Breast epithelium (tissue), 4 donors: ENCODE data around the gene MAP7. TPM values are rescaled to one million over a fixed set of nuclear protein-coding genes. Genes with fewer than 3 reads are reported as not detected.

Source experiments
- DNase-seq, 2 donors: peaks; one replicate each; pipeline ENCODE4 v3.0.0-alpha.2; 2019; ENCODE audit warnings: low spot score in 2 of 2
- H3K27ac ChIP-seq, 2 donors: fragments of 200-600 bp; sonication (generic) in 1 of 2; one replicate each; pipeline ENCODE4 v1.5.1; 2016 to 2019; ENCODE audit warnings: mild to moderate bottlenecking in 1 of 2
- H3K27me3 ChIP-seq, 2 donors: fragments of 200-600 bp; sonication (generic) in 1 of 2; one replicate each; pipeline versions ENCODE4 v1.5.1 to v1.6.0; 2017 to 2019; ENCODE audit warnings: control low read depth in 1 of 2, mild to moderate bottlenecking in 1 of 2
- H3K36me3 ChIP-seq: fragments of 200-600 bp; one replicate; pipeline ENCODE4 v1.5.1; 2019
- H3K4me1 ChIP-seq, 2 donors: fragments of 200-600 bp; sonication (generic); one replicate each; pipeline ENCODE4 v1.5.1; 2016 to 2019; ENCODE audit warnings: control low read depth in 1 of 2
- H3K4me3 ChIP-seq, 3 donors: fragments of 200-600 bp; sonication (generic); 1 replicate in 2 of 3; 2 replicates in 1 of 3; pipeline ENCODE4 v1.5.1; 2016 to 2019; ENCODE audit warnings: mild to moderate bottlenecking in 3 of 3, moderate library complexity in 2 of 3
- H3K9me3 ChIP-seq, 2 donors: fragments of 200-600 bp; sonication (generic) in 1 of 2; one replicate each; pipeline ENCODE4 v1.5.1; 2016 to 2019; ENCODE audit warnings: control low read depth in 1 of 2
- POLR2A ChIP-seq: fragments of 450-650 bp; IDR thresholded peaks from one replicate; pipeline ENCODE4 v1.6.1; 2016; ENCODE audit warnings: antibody characterized with exemption, mild to moderate bottlenecking, moderate library complexity
- POLR2AphosphoS5 ChIP-seq, 3 donors: sonication (generic); formaldehyde crosslinking; IDR thresholded peaks; one replicate each; pipeline ENCODE4 v1.6.1; 2017; ENCODE audit warnings: antibody characterized with exemption in 3 of 3
- intact Hi-C: fragments of 100-400 bp; cut with DNase I; formaldehyde crosslinking; loops from one replicate; pipeline ENCODE4 v1.15.1; 2023; ENCODE audit warnings: low total_unique reads
- total RNA-seq, 3 donors: library from RNA; depleted of rRNA; stranded (reverse); fragments of >200 nt; gene quantifications; one replicate each; pipeline ENCODE4 v1.1.0, GENCODE V29; 2016
- TF ChIP-seq, protein P1 (sequence below), 3 donors: fragments of 450-650 bp; IDR thresholded peaks; one replicate each; pipeline ENCODE4 v1.5.1; 2016 to 2017; ENCODE audit warnings: antibody characterized with exemption in 3 of 3, mild to moderate bottlenecking in 3 of 3, moderate library complexity in 3 of 3

The MAP7 gene
- total RNA-seq = 10 to 100 TPM; 14.2 to 42.4 (median 16.4) TPM

DNA sequence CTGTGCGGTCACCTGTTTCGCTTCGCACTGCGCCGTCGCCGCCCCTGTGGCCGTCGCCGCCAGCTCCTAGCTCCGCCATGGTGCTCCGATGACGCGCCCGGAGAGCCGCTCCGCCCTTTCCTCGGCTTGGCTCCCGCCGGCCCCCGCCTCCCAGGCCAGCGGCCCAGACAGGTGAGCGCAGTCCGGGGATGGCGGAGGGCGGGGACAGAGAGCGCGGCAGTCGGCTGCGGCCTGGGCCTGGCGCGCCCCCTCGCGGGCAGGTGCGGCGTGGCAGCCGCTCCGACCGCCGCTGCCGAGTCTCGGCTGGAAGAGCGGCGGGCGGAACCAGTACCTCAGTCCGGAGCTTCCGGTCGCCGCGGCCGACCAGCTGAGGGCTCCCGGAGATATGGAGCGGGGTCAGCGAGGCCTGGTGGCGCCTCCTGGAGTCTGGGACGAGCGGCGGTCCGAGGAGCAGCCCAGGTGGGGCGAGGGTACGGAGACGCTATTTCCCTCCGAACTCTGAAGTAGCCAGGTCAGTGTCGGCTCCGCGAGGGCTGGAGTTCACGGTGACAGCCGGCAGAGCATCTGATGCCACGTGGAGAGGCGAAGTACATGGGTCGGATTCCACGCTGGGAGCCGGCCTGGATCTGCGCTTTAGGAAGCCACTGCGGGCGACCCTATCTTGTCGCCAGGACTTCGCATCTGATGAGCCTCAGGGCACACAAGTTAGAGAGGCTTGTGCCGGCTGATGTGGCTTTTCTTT is at the start of gene MAP7:
TSS of gene MAP7 (minus strand) at position 93 of the 742 bp plus-strand sequence. CDS start at position 79, 14 bp downstream.
- Histone ChIP-seq H3K27me3 (no peaks in the 10 kb centered on the region), H3K4me1 (peaks cover 0 to 4% of the 10 kb centered on the region in 2 donors), H3K4me3 (peak within 1 kb of the TSS; percentile 70 to 81 (median 76)), H3K36me3 (no peaks in the 10 kb centered on the region), H3K9me3 (no peaks in the 10 kb centered on the region), H3K27ac (peak within 1 kb of the TSS; percentile 94 to 95)
- DNase-seq = peak; percentile 87 to 89
- intact Hi-C loops = no loop called here
- peak in 1 of 3 donors; percentile 81 for TF ChIP-seq POLR2AphosphoS5 (IDR thresholded peaks at IDR 0.05)
- TF ChIP-seq, protein P1, sequence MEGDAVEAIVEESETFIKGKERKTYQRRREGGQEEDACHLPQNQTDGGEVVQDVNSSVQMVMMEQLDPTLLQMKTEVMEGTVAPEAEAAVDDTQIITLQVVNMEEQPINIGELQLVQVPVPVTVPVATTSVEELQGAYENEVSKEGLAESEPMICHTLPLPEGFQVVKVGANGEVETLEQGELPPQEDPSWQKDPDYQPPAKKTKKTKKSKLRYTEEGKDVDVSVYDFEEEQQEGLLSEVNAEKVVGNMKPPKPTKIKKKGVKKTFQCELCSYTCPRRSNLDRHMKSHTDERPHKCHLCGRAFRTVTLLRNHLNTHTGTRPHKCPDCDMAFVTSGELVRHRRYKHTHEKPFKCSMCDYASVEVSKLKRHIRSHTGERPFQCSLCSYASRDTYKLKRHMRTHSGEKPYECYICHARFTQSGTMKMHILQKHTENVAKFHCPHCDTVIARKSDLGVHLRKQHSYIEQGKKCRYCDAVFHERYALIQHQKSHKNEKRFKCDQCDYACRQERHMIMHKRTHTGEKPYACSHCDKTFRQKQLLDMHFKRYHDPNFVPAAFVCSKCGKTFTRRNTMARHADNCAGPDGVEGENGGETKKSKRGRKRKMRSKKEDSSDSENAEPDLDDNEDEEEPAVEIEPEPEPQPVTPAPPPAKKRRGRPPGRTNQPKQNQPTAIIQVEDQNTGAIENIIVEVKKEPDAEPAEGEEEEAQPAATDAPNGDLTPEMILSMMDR (IDR thresholded peaks at IDR 0.05) = peak; percentile 57 to 90 (median 58)
- no peak for TF ChIP-seq POLR2A

DNA sequence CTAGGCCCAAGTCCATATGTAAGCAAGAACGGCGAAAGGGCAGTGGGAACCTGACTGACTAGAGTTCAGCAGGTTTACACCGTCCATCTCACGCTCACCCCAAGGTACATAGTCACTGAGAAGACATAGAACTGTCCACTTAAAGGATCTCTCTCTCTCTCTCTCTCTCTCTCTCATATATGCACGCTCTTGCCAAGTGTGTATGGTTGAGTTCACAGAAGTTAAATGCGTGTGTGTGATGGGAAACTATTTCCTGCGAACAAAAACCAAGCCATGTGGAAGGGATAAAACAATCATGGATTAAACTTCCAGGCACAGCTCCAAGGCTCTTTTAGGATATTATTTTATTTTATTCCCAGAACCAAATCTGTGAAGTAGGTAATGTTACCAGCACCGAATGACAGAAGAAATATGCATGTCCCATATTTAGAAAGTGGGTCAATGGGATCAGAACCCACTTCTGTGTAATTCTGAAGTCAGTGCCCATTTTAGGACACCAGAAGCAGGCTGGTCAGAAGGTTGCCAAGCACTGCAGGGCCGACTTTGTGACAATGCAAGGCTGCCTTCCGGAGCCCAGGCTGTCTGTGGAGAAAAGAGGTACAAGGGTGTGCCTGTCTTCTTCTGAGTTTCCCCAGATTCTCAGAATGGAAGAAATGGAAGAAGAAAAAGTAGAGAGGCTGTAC is 49.2 kb upstream of the MAP7 start:
- no peaks in the 10 kb centered on the region for H3K36me3 ChIP-seq
- H3K4me1 ChIP-seq = no peaks in the 10 kb centered on the region
- no peaks in the 10 kb centered on the region for H3K27me3 ChIP-seq
- DNase-seq = no peak
- TF ChIP-seq POLR2AphosphoS5 (IDR thresholded peaks at IDR 0.05) = no peak
- TF ChIP-seq, protein P1 (IDR thresholded peaks at IDR 0.05) = no peak
- no peak for TF ChIP-seq POLR2A
- intact Hi-C loops = no loop called here
- no peaks in the 10 kb centered on the region for H3K9me3 ChIP-seq
- H3K4me3 ChIP-seq = no peak overlapping the region
- no peak overlapping the region for H3K27ac ChIP-seq

DNA sequence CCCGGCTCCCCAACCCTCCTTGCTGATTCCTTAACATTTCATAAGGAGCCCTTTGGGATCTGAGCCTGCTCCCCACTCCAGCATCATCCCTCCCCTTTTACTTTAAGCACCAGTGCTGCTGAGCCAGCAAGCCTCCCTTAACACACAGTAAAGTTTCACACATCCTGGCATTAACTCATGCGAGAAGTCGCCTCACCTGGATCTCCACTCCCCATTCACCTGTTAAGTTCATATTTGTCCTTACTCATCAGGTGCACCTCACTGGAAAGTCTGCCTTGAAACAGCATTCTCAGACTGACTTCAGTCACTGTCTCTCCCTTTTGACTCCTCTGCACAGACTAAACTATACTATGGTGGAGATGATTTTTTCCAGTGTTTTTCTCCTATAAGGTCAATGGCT is 47.8 kb upstream of the MAP7 start:
- no peaks in the 10 kb centered on the region for H3K36me3 ChIP-seq
- H3K4me3 ChIP-seq = no peak overlapping the region
- no peaks in the 10 kb centered on the region for H3K27me3 ChIP-seq
- no peaks in the 10 kb centered on the region for H3K4me1 ChIP-seq
- TF ChIP-seq POLR2AphosphoS5 (IDR thresholded peaks at IDR 0.05) = no peak
- intact Hi-C loops = no loop called here
- DNase-seq = no peak
- H3K27ac ChIP-seq = no peak overlapping the region
- H3K9me3 ChIP-seq = no peaks in the 10 kb centered on the region

DNA sequence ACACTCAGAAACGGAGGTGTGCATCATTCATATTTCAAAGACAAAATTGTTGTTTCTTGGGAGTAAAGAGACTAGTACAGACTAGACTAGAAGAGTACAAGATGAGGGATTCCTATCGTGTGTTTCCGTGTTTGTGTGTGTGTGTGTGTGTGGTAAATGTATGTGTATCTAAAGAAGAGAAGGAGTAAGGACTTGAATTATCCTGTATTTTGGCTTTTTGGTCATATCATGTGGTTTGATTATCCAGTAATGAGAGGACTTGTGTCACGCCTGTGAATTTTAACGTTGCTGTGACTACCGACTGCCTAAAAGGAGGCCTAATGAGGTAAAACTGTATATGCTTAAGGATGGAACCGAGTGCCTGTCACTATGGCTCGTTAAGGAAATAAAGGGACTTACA is 44.4 kb upstream of the MAP7 start:
- no peak for TF ChIP-seq POLR2A
- no peak for TF ChIP-seq POLR2AphosphoS5 (IDR thresholded peaks at IDR 0.05)
- TF ChIP-seq, protein P1 (IDR thresholded peaks at IDR 0.05) = no peak
- no peaks in the 10 kb centered on the region for H3K9me3 ChIP-seq
- no peaks in the 10 kb centered on the region for H3K4me1 ChIP-seq
- H3K27ac ChIP-seq = no peak overlapping the region
- H3K36me3 ChIP-seq = no peaks in the 10 kb centered on the region
- intact Hi-C loops = no loop called here
- H3K27me3 ChIP-seq = no peaks in the 10 kb centered on the region
- H3K4me3 ChIP-seq = no peak overlapping the region
- no peak for DNase-seq

DNA sequence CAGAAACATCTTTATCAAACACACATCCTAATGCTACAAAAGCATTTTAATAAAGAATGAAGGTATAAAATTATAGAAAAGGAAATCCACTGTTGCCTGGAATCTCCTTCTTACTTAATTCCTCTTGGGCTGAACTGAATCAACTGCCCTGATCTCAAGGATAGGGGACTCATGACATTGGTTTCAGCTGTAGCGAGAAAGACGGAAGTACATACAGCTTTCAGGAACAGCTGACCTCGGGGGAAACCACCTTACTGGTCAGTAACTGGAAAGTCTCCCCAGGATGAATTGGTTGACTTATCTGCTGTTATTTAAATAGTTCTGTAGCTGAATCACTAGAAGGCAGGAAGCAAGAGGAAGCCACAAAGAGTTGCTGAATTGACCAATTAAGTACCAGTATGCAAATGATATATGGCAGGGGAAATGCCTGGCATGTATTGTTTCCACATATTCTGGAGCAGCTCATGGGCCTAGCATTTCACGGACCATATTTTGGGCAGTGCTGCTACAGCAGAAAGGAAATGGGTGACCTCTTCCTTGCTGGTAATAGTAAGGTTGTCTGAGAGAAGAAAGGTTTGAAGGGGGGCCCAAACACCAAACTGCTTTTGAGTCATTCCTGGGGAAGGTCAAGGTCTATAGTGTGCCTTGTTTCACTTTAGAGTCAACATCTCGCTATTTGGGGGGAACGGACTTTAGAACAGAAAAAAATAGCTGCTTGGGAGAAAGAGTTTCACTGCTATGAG is 43.7 kb upstream of the MAP7 start:
- Histone ChIP-seq H3K9me3 (no peaks in the 10 kb centered on the region), H3K4me1 (no peaks in the 10 kb centered on the region), H3K27ac (no peak overlapping the region), H3K27me3 (no peaks in the 10 kb centered on the region), H3K4me3 (no peak overlapping the region), H3K36me3 (no peaks in the 10 kb centered on the region)
- no peak for DNase-seq
- intact Hi-C loops = no loop called here
- TF ChIP-seq, protein P1 (IDR thresholded peaks at IDR 0.05) = no peak
- no peak for TF ChIP-seq POLR2AphosphoS5 (IDR thresholded peaks at IDR 0.05)
- TF ChIP-seq POLR2A = no peak
